HepG2 (cell line): ENCODE measurements around the gene ST6GALNAC4. TPM values are rescaled to one million over a fixed set of nuclear protein-coding genes. Genes with fewer than 3 reads are reported as not detected.
A peak's percentile ranks its signal among the peaks of the same experiment; 100 is the strongest.

Experiments used
- ATAD3A ChIP-seq: sonication (generic); formaldehyde crosslinking; IDR thresholded peaks from 2 replicates; pipeline ENCODE4 v1.4.0; 2020; ENCODE audit warnings: missing genetic modification reagents
- BCL3 ChIP-seq: sonication (generic); formaldehyde crosslinking; IDR thresholded peaks from 2 replicates; pipeline ENCODE4 v1.5.1; 2020; ENCODE audit warnings: mild to moderate bottlenecking, missing genetic modification reagents, moderate library complexity
- ISL2 ChIP-seq: sonication (generic); formaldehyde crosslinking; IDR thresholded peaks from 2 replicates; pipeline ENCODE4 v1.5.0; 2020; ENCODE audit warnings: missing genetic modification reagents
- KLF9 ChIP-seq: IDR thresholded peaks from 2 replicates; pipeline ENCODE4 v1.6.1; 2016; ENCODE audit warnings: low read depth
- MAFG ChIP-seq: sonication (generic); formaldehyde crosslinking; IDR thresholded peaks from 2 replicates; pipeline ENCODE4 v1.5.1; 2020; ENCODE audit warnings: mild to moderate bottlenecking, missing genetic modification reagents
- MIER2 ChIP-seq: IDR thresholded peaks from 2 replicates; pipeline ENCODE4 v1.6.1; 2016; ENCODE audit warnings: missing biosample characterization, missing genetic modification reagents
- MTF2 ChIP-seq: sonication (generic); formaldehyde crosslinking; IDR thresholded peaks from 2 replicates; pipeline ENCODE4 v1.5.0; 2020; ENCODE audit warnings: missing genetic modification reagents, borderline replicate concordance
- NAIF1 ChIP-seq: sonication (generic); formaldehyde crosslinking; IDR thresholded peaks from 2 replicates; pipeline ENCODE4 v1.5.0; 2020; ENCODE audit warnings: mild to moderate bottlenecking, missing genetic modification reagents, borderline replicate concordance
- NFRKB ChIP-seq: fragments of 450-650 bp; IDR thresholded peaks from 2 replicates; pipeline ENCODE4 v1.6.1; 2017
- TP53 ChIP-seq: sonication (generic); formaldehyde crosslinking; conservative IDR thresholded peaks from 2 replicates; pipeline ENCODE4 v1.4.0; 2020; ENCODE audit warnings: missing genetic modification reagents
- U2AF2 ChIP-seq: fragments of 200-400 bp; formaldehyde crosslinking; IDR thresholded peaks from 2 replicates; pipeline ENCODE4 v1.6.1; 2017; ENCODE audit warnings: low read depth, mild to moderate bottlenecking, low read length
- ZFP36L1 ChIP-seq: sonication (generic); formaldehyde crosslinking; IDR thresholded peaks from 2 replicates; pipeline ENCODE4 v1.8.0; 2022; ENCODE audit warnings: mild to moderate bottlenecking, missing genetic modification reagents, moderate library complexity
- ZNF607 ChIP-seq: sonication (generic); formaldehyde crosslinking; IDR thresholded peaks from 2 replicates; pipeline ENCODE4 v1.5.1; 2020; ENCODE audit warnings: missing genetic modification reagents, mild to moderate bottlenecking, borderline replicate concordance
- ZNF652 ChIP-seq: IDR thresholded peaks from 2 replicates; pipeline ENCODE4 v1.6.1; 2016; ENCODE audit warnings: low read depth, borderline replicate concordance
- ZSCAN12 ChIP-seq: sonication (generic); formaldehyde crosslinking; IDR thresholded peaks from 2 replicates; pipeline ENCODE4 v1.9.0; 2021; ENCODE audit warnings: mild to moderate bottlenecking, missing genetic modification reagents
- polyA plus RNA-seq, 8 experiments: library from polyadenylated mRNA; depleted of rRNA in 3 of 8; stranded (reverse) in 7 of 8; unstranded in 1 of 8; fragments of >200 nt; fragmentation: Illumina TruSeq in 4 of 8; extraction: Trizol in 4 of 8; gene quantifications; 2 replicates each; pipeline versions ENCODE4 v1.2.1 to v1.2.3, GENCODE V29; 2011 to 2016; ENCODE audit warnings: low read depth in 4 of 8, missing spikeins in 1 of 8, mixed read lengths in 1 of 8; ENCODE audit not compliant: insufficient read depth in 1 of 8
- total RNA-seq, 5 experiments: library from RNA; depleted of rRNA; stranded (reverse); fragments of >200 nt; fragmentation: Illumina TruSeq; extraction: Trizol; gene quantifications; 2 replicates each; pipeline ENCODE4 v1.2.3, GENCODE V29; 2016; ENCODE audit warnings: low read depth in 1 of 5
- TF ChIP-seq, protein P1 (sequence below): IDR thresholded peaks from 2 replicates; pipeline ENCODE4 v1.4.0; 2020; ENCODE audit warnings: mild to moderate bottlenecking, missing genetic modification reagents
- TF ChIP-seq, protein P2 (sequence below): sonication (generic); formaldehyde crosslinking; IDR thresholded peaks from 2 replicates; pipeline ENCODE4 v1.8.0; 2022; ENCODE audit warnings: low read depth, missing genetic modification reagents
- TF ChIP-seq, protein P3 (sequence below): sonication (generic); formaldehyde crosslinking; IDR thresholded peaks from 2 replicates; pipeline ENCODE4 v1.9.0; 2021; ENCODE audit warnings: missing genetic modification reagents, mild to moderate bottlenecking, borderline replicate concordance
- TF ChIP-seq, protein P4 (sequence below): sonication (generic); formaldehyde crosslinking; IDR thresholded peaks from 2 replicates; pipeline ENCODE4 v1.8.1; 2023; ENCODE audit warnings: mild to moderate bottlenecking, moderate library complexity, missing genetic modification reagents

The ST6GALNAC4 gene
- total and polyA plus RNA-seq, 2 of the 13 experiments (the other 11 are each of a cell fraction or from before 2014, with no cell fraction given) = 18.8 to 27.7 TPM

DNA sequence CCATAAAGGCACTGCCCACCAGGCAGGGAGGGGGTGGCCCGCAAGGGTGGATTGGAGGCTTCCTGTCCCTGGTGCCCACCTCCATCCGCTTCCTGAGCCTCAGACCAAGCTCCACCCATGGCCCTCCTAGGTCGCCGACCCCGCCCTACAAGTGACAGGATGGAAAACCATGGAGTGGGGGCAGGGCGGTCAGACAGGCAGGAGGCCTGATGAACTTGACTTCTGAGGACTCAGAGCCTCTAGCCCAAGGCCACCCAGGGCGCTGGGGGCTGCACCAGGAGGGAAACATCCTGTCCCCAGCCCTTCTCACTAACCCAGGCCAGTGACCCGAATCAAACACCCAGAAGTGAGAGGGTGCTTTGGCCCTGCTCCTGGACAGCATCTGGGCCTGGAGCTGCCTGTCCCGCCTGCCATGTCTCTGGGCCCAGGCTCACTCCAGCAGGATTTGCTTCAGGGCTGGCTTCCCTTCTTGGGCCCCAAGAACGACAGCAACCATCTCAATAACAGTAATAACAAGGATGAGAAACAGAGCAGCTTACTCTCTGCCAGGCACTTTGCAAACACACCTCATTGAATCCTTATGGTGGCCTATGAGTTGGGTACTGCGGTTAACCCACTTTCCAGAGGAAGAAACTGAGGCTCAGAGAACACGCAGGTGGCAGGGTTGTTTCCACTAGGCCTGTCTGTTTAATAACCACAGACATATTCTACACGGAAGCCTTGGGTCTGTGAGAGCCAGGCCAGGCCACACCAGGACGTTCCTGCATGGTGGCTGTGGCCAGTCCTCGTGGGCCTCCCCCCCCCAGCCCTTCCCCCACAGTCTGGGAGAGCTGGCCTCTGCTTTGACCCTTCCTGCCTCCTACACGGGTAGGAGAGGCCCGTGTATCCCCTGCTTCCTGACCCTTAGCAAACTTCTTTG lies 13.0 kb downstream of the ST6GALNAC4 start (continued):
- peak; percentile 70; the same call in 1 of the 2 replicates for TF ChIP-seq BCL3
- TF ChIP-seq MTF2 (CRISPR knock-in tag) = no peak
- TF ChIP-seq KLF9 (CRISPR knock-in tag) = no peak
- 0 out of 2 replicates have a peak, but pooled peaks have one; percentile 27 for TF ChIP-seq ZNF607 (CRISPR knock-in tag)
- no peak for TF ChIP-seq MAFG (CRISPR knock-in tag)
- TF ChIP-seq, protein P1, sequence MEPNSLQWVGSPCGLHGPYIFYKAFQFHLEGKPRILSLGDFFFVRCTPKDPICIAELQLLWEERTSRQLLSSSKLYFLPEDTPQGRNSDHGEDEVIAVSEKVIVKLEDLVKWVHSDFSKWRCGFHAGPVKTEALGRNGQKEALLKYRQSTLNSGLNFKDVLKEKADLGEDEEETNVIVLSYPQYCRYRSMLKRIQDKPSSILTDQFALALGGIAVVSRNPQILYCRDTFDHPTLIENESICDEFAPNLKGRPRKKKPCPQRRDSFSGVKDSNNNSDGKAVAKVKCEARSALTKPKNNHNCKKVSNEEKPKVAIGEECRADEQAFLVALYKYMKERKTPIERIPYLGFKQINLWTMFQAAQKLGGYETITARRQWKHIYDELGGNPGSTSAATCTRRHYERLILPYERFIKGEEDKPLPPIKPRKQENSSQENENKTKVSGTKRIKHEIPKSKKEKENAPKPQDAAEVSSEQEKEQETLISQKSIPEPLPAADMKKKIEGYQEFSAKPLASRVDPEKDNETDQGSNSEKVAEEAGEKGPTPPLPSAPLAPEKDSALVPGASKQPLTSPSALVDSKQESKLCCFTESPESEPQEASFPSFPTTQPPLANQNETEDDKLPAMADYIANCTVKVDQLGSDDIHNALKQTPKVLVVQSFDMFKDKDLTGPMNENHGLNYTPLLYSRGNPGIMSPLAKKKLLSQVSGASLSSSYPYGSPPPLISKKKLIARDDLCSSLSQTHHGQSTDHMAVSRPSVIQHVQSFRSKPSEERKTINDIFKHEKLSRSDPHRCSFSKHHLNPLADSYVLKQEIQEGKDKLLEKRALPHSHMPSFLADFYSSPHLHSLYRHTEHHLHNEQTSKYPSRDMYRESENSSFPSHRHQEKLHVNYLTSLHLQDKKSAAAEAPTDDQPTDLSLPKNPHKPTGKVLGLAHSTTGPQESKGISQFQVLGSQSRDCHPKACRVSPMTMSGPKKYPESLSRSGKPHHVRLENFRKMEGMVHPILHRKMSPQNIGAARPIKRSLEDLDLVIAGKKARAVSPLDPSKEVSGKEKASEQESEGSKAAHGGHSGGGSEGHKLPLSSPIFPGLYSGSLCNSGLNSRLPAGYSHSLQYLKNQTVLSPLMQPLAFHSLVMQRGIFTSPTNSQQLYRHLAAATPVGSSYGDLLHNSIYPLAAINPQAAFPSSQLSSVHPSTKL (CRISPR knock-in tag) = peak; percentile 88
- no peak for TF ChIP-seq U2AF2
- no peak for TF ChIP-seq NAIF1
- TF ChIP-seq ATAD3A = no peak
- peak; percentile 31; the same call in 1 of the 2 replicates for TF ChIP-seq ZNF652 (CRISPR knock-in tag)
- no peak for TF ChIP-seq ZSCAN12
- TF ChIP-seq, protein P2, sequence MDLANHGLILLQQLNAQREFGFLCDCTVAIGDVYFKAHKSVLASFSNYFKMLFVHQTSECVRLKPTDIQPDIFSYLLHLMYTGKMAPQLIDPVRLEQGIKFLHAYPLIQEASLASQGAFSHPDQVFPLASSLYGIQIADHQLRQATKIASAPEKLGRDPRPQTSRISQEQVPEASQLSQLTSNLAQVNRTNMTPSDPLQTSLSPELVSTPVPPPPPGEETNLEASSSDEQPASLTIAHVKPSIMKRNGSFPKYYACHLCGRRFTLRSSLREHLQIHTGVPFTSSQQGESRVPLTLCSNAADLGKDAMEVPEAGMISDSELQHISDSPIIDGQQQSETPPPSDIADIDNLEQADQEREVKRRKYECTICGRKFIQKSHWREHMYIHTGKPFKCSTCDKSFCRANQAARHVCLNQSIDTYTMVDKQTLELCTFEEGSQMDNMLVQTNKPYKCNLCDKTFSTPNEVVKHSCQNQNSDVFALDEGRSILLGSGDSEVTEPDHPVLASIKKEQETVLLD (CRISPR knock-in tag) = no peak
- 0 out of 2 replicates have a peak, but pooled peaks have one; percentile 58 for TF ChIP-seq TP53 (CRISPR knock-in tag)
- TF ChIP-seq MIER2 (CRISPR knock-in tag) = no peak
- peak; percentile 79; the same call in 1 of the 2 replicates for TF ChIP-seq ZFP36L1 (CRISPR knock-in tag)
- TF ChIP-seq NFRKB = no peak
- TF ChIP-seq, protein P3, sequence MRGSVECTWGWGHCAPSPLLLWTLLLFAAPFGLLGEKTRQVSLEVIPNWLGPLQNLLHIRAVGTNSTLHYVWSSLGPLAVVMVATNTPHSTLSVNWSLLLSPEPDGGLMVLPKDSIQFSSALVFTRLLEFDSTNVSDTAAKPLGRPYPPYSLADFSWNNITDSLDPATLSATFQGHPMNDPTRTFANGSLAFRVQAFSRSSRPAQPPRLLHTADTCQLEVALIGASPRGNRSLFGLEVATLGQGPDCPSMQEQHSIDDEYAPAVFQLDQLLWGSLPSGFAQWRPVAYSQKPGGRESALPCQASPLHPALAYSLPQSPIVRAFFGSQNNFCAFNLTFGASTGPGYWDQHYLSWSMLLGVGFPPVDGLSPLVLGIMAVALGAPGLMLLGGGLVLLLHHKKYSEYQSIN (CRISPR knock-in tag) = no peak
- TF ChIP-seq, protein P4, sequence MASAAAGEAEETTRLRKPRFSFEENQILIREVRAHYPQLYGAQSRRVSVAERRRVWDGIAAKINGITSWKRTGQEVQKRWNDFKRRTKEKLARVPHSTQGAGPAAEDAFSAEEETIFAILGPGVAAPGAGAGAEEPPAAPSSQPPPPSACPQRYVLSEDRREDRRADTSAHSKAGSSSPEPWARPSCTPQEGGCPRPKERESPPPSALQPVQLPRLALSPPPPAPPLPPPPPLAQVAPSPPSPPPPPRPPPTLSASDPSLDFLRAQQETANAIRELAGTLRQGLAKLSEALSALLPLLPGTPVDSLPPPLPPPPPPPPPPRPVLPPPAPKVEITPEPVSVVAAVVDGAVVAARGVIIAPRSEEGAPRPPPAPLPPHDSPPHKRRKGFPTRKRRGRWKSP (CRISPR knock-in tag) = peak; percentile 86
- peak; percentile 23; the same call in 1 of the 2 replicates for TF ChIP-seq ISL2 (CRISPR knock-in tag)
